GM19023 (cell line): ENCODE data around the gene KCNRG.
"Not testable (repeated sequence)": the region's sequence is repeated elsewhere in the genome, so short reads cannot be mapped to it uniquely, and the experiment has no call there.

Source experiments
- ATAC-seq: cut with Tn5 transposase; IDR thresholded peaks from one replicate; pipeline ENCODE4 v1.9.1; 2021; ENCODE audit warnings: mild to moderate bottlenecking, moderate library complexity; ENCODE audit not compliant: unreplicated experiment

Gene KCNRG

GRCh38 chr13:50011461-50011860 lies 3.8 kb upstream of the KCNRG start:
- ATAC-seq = no peak

- no peak for ATAC-seq
These were observed 2.7 kb upstream of the KCNRG start for GRCh38 chr13:50012396-50013169.

- no peak for ATAC-seq
These were observed 858 bp upstream of the KCNRG start for GRCh38 chr13:50014386-50014785.

GRCh38 chr13:50015750-50016149 lies 506 bp downstream of the KCNRG start:
- no peak for ATAC-seq

GRCh38 chr13:50016444-50016843 lies 1.2 kb downstream of the KCNRG start:
- no peak for ATAC-seq

- ATAC-seq = no peak
These were observed 2.6 kb downstream of the KCNRG start for GRCh38 chr13:50017819-50018218.

- ATAC-seq = no peak
These were observed 10.2 kb downstream of the KCNRG start for GRCh38 chr13:50025436-50025835.

- ATAC-seq = peak; percentile 97
These were observed 11.7 kb downstream of the KCNRG start for GRCh38 chr13:50026788-50027473.

GRCh38 chr13:50030315-50030714 lies 15.1 kb downstream of the KCNRG start:
- no peak for ATAC-seq

GRCh38 chr13:50033725-50034124 lies 18.5 kb downstream of the KCNRG start:
- ATAC-seq = no peak

- ATAC-seq = no peak
These were observed 22.5 kb downstream of the KCNRG start for GRCh38 chr13:50037788-50038187.

- ATAC-seq = no peak
These were observed 23.0 kb downstream of the KCNRG start for GRCh38 chr13:50038266-50038665.

- ATAC-seq = no peak
These were observed 37.2 kb downstream of the KCNRG start for GRCh38 chr13:50052478-50052877.

- no peak for ATAC-seq
These were observed 38.6 kb downstream of the KCNRG start for GRCh38 chr13:50053844-50054243.

GRCh38 chr13:50055454-50055853 lies 40.2 kb downstream of the KCNRG start:
- no peak for ATAC-seq

GRCh38 chr13:50060718-50061117 lies 45.5 kb downstream of the KCNRG start:
- ATAC-seq = no peak

GRCh38 chr13:50062336-50062735 lies 47.1 kb downstream of the KCNRG start:
- ATAC-seq = not testable (repeated sequence)

GRCh38 chr13:50065712-50066111 lies 50.5 kb downstream of the KCNRG start:
- no peak for ATAC-seq

- ATAC-seq = no peak
These were observed 53.3 kb downstream of the KCNRG start for GRCh38 chr13:50068508-50068907.

- ATAC-seq = no peak
These were observed 54.0 kb downstream of the KCNRG start for GRCh38 chr13:50069261-50069660.

GRCh38 chr13:50070186-50070585 lies 54.9 kb downstream of the KCNRG start:
- no peak for ATAC-seq
